ENCODE results near the gene ETV4. TPM values are rescaled to one million over a fixed set of nuclear protein-coding genes. Genes with fewer than 3 reads are reported as not detected.
"Not testable (repeated sequence)": the region's sequence is repeated elsewhere in the genome, so short reads cannot be mapped to it uniquely, and the experiment has no call there.

ETV4 gene
- total and polyA plus RNA-seq, 2 donors (not counting 1 experiment from before 2014, with no cell fraction given) = 0.33 to 1.8 TPM

DNA sequence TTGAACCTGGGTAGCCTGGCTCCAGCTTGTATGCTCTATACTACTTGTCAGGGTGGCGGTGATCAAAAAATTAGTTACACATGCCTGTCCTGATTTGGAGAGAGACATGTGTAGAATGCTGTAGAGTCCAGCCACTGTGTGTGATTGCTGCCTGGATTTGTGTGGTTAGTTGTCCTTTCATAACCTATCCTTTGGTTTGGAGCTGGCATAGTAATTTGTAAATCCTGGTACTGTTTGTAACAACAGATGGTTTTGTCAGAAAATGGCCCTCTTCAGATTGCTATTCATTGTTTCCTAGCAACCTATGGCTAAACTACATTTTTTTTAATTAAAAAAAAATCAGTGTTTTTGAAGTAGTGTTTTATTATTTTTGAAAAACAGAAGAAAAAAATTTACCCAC lies 30.5 kb downstream of the ETV4 start:
- peaks cover 10% of the 10 kb centered on the region for H3K36me3 ChIP-seq (ENCODE audit: control insufficient read depth, insufficient read depth, low read length)
- H3K4me2 ChIP-seq (ENCODE audit: extremely low read depth, insufficient read depth, low read length) = no peak overlapping the region
- no peak overlapping the region for H3K9ac ChIP-seq (ENCODE audit: insufficient read depth, low read length)
- TF ChIP-seq, protein P1, sequence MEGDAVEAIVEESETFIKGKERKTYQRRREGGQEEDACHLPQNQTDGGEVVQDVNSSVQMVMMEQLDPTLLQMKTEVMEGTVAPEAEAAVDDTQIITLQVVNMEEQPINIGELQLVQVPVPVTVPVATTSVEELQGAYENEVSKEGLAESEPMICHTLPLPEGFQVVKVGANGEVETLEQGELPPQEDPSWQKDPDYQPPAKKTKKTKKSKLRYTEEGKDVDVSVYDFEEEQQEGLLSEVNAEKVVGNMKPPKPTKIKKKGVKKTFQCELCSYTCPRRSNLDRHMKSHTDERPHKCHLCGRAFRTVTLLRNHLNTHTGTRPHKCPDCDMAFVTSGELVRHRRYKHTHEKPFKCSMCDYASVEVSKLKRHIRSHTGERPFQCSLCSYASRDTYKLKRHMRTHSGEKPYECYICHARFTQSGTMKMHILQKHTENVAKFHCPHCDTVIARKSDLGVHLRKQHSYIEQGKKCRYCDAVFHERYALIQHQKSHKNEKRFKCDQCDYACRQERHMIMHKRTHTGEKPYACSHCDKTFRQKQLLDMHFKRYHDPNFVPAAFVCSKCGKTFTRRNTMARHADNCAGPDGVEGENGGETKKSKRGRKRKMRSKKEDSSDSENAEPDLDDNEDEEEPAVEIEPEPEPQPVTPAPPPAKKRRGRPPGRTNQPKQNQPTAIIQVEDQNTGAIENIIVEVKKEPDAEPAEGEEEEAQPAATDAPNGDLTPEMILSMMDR (conservative IDR thresholded peaks at IDR 0.05 in 1 of 2, IDR thresholded peaks at IDR 0.05 in 1 of 2; ENCODE audit: low read depth in 1 of 2, low read length in 2 of 2) = no peak
- no peak for TF ChIP-seq EZH2 (IDR thresholded peaks at IDR 0.05; ENCODE audit: low read length, missing control alignments)
- no peaks in the 10 kb centered on the region for H3K4me1 ChIP-seq (ENCODE audit: control insufficient read depth, extremely low read depth, insufficient read depth, low read length)
- no peak overlapping the region for H3K4me3 ChIP-seq (replicated peaks in 1 of 4; ENCODE audit: control extremely low read depth in 1 of 4, insufficient read depth in 1 of 4, low read depth in 3 of 4, low read length in 4 of 4)
- H4K20me1 ChIP-seq (ENCODE audit: control insufficient read depth, extremely low read depth, insufficient read depth, low read length) = no peaks in the 10 kb centered on the region
- no peaks in the 10 kb centered on the region for H3K9me3 ChIP-seq (ENCODE audit: control insufficient read depth, insufficient read depth, low read depth, low read length)
- no peaks in the 10 kb centered on the region for H3K79me2 ChIP-seq (ENCODE audit: control insufficient read depth, insufficient read depth, low read length)
- H3K27me3 ChIP-seq (ENCODE audit: control insufficient read depth, insufficient read depth, low read length) = no peaks in the 10 kb centered on the region
- no peak for DNase-seq (ENCODE audit: low read depth in 2 of 2)
- H2AFZ ChIP-seq (ENCODE audit: low read length) = no peak overlapping the region
- no peak overlapping the region for H3K27ac ChIP-seq (ENCODE audit: insufficient read depth, low read length)

- H3K36me3 ChIP-seq (ENCODE audit: control insufficient read depth, insufficient read depth, low read length) = peaks cover 11% of the 10 kb centered on the region
- not testable (repeated sequence) for H3K4me3 ChIP-seq (replicated peaks in 1 of 4; ENCODE audit: control extremely low read depth in 1 of 4, insufficient read depth in 1 of 4, low read depth in 3 of 4, low read length in 4 of 4)
Measured at GRCh38 chr17:43511199-43511598, 34.9 kb downstream of the ETV4 start.

DNA sequence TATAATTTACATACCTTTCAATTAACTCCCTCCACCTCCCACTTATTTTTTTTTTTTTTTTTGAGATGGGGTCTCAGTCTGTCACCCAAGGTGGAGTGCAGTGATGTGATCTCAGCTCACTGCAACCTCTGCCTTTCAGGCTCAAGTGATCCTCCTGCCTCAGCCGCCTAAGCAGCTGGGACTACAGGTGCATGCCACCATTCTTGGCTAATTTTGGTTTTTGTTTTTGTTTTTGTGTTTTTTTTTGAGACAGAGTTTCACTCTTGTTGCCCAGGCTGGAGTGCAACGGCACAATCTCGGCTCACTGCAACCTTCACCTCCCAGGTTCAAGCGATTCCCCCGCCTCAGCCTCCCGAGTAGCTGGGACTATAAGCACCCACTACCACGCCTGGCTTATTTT lies 36.7 kb downstream of the ETV4 start:
- H3K9me3 ChIP-seq (ENCODE audit: control insufficient read depth, insufficient read depth, low read depth, low read length); H3K27ac ChIP-seq (ENCODE audit: insufficient read depth, low read length); H3K79me2 ChIP-seq (ENCODE audit: control insufficient read depth, insufficient read depth, low read length); H3K9ac ChIP-seq (ENCODE audit: insufficient read depth, low read length); H4K20me1 ChIP-seq (ENCODE audit: control insufficient read depth, extremely low read depth, insufficient read depth, low read length); H3K4me2 ChIP-seq (ENCODE audit: extremely low read depth, insufficient read depth, low read length); H2AFZ ChIP-seq (ENCODE audit: low read length); H3K27me3 ChIP-seq (ENCODE audit: control insufficient read depth, insufficient read depth, low read length); DNase-seq (ENCODE audit: low read depth in 2 of 2); H3K4me1 ChIP-seq (ENCODE audit: control insufficient read depth, extremely low read depth, insufficient read depth, low read length); H3K4me3 ChIP-seq (replicated peaks in 1 of 4; ENCODE audit: control extremely low read depth in 1 of 4, insufficient read depth in 1 of 4, low read depth in 3 of 4, low read length in 4 of 4): not testable (repeated sequence)
- peaks cover 14% of the 10 kb centered on the region for H3K36me3 ChIP-seq (ENCODE audit: control insufficient read depth, insufficient read depth, low read length)

More at GRCh38 chr17:43511199-43511598, 34.9 kb downstream of the ETV4 start:
- H3K4me2 ChIP-seq (ENCODE audit: extremely low read depth, insufficient read depth, low read length); H4K20me1 ChIP-seq (ENCODE audit: control insufficient read depth, extremely low read depth, insufficient read depth, low read length); H3K27ac ChIP-seq (ENCODE audit: insufficient read depth, low read length); H3K79me2 ChIP-seq (ENCODE audit: control insufficient read depth, insufficient read depth, low read length); DNase-seq (ENCODE audit: low read depth in 2 of 2); H2AFZ ChIP-seq (ENCODE audit: low read length); H3K4me1 ChIP-seq (ENCODE audit: control insufficient read depth, extremely low read depth, insufficient read depth, low read length); H3K9me3 ChIP-seq (ENCODE audit: control insufficient read depth, insufficient read depth, low read depth, low read length); H3K9ac ChIP-seq (ENCODE audit: insufficient read depth, low read length); H3K27me3 ChIP-seq (ENCODE audit: control insufficient read depth, insufficient read depth, low read length): not testable (repeated sequence)

DNA sequence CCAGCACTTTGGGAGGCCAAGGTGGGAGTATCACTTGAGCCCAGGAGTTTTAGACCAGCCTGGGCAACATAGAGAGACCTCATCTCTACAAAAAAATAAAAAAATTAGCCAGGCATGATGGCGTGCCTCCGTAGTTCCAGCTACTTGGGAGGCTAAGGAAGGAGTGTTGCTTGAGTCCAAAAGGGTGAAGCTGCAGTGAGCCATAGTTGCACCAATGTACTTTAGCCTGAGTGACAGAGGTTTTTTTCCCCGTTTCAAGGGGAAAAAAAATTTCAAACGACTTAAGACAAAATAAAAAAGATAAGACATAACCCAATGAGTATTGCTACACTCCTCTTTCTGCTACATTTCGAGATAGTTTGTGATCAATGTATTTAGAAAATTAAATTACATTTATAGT lies 55.5 kb downstream of the ETV4 start:
- DNase-seq (ENCODE audit: low read depth in 2 of 2) = no peak
- Histone ChIP-seq H4K20me1 (ENCODE audit: control insufficient read depth, extremely low read depth, insufficient read depth, low read length) (no peaks in the 10 kb centered on the region), H3K4me3 (replicated peaks in 1 of 4; ENCODE audit: control extremely low read depth in 1 of 4, insufficient read depth in 1 of 4, low read depth in 3 of 4, low read length in 4 of 4) (no peak overlapping the region), H3K4me2 (ENCODE audit: extremely low read depth, insufficient read depth, low read length) (no peak overlapping the region), H3K9ac (ENCODE audit: insufficient read depth, low read length) (no peak overlapping the region), H3K4me1 (ENCODE audit: control insufficient read depth, extremely low read depth, insufficient read depth, low read length) (no peaks in the 10 kb centered on the region), H3K27me3 (ENCODE audit: control insufficient read depth, insufficient read depth, low read length) (no peaks in the 10 kb centered on the region), H3K9me3 (ENCODE audit: control insufficient read depth, insufficient read depth, low read depth, low read length) (no peaks in the 10 kb centered on the region), H2AFZ (ENCODE audit: low read length) (no peak overlapping the region), H3K27ac (ENCODE audit: insufficient read depth, low read length) (no peak overlapping the region), H3K79me2 (ENCODE audit: control insufficient read depth, insufficient read depth, low read length) (peaks cover 28% of the 10 kb centered on the region), H3K36me3 (ENCODE audit: control insufficient read depth, insufficient read depth, low read length) (peaks cover 20% of the 10 kb centered on the region)
- TF ChIP-seq EZH2 (IDR thresholded peaks at IDR 0.05; ENCODE audit: low read length, missing control alignments) = no peak
- TF ChIP-seq, protein P1 (conservative IDR thresholded peaks at IDR 0.05 in 1 of 2, IDR thresholded peaks at IDR 0.05 in 1 of 2; ENCODE audit: low read depth in 1 of 2, low read length in 2 of 2) = no peak

Measured in fibroblast of lung (primary cell).